Hypothalamus (tissue), 51 donors: ENCODE results near the gene DNAJB13.
A peak's percentile ranks its signal among the peaks of the same experiment; 100 is the strongest.

Experiments used
- DNase-seq, 51 donors: peaks; one replicate each; lab custom pipeline; 2025; lab: John Stamatoyannopoulos, UW

DNAJB13 gene

DNA sequence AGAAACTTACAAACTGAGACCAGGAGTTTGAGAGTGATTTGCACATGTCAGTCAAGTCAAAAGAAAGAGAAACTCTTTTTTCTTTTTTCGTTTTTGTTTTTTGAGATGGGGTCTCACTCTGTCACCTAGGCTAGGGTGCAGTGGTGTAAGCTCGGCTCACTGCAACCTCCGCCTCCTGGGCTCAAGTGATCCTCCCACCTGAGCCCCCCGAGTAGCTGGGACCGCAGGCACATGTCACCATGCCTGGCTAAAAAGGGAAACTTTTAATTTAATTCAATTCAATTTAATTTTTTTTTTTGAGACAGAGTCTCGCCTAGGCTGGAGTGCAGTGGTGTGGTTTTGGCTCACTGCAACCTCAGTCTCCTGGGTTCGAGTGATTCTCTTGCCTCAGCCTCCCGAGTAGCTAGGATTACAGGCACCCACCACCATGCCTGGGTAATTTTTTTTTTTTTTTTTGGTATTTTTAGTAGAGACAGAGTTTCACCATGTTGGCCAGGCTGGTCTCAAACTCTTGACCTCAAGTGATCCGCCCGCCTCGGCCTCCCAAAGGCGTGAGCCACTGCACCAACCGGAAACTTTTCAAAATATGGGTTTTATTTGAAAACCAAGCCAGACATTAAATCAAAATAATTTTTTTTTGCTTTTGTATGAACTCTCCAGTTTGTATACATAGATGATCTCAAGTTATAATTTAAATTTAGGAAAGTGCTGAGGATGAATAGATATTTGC lies 48.2 kb downstream of the DNAJB13 start:
- no peak for DNase-seq

DNA sequence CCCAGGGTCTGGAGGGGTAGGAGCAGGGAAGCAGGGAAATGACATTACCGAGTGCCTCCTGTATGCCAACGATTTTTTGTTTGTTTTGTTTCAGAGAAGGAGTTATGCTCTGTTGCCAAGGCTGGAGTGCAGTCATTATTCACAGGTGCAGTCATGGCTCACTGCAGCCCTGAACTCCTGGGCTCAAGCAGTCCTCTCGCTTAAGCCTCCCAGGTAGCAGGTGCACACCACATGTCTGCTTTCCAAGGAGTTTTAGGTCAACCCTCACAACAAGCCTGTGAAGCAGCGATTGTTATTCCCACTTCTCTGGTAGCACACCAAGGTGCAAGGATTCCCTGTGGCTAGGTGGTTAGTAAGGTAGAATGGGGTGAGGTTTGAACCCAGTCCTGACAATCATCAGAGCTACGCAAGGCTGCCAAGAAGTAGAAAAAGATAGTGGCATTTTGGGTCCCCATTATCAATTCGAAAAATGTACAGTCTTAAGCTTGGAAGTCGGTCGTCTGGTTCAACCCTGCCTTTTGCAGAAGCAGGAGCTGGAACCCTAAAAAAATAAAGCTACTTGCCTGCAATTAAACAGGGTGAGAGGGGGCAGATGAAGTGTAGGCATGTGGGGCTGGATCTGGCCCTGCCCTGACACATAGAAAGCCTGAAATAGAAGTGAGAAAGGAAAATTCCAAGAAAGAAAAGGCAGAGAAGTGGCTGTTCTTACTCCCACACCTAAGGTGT lies 48.9 kb downstream of the DNAJB13 start:
- peak in 1 of 51 donors; percentile 62 for DNase-seq

- peak in 2 of 51 donors; percentile 19 for DNase-seq
Observed at GRCh38 chr11:74000307-74001133, 49.7 kb downstream of the DNAJB13 start.

DNA sequence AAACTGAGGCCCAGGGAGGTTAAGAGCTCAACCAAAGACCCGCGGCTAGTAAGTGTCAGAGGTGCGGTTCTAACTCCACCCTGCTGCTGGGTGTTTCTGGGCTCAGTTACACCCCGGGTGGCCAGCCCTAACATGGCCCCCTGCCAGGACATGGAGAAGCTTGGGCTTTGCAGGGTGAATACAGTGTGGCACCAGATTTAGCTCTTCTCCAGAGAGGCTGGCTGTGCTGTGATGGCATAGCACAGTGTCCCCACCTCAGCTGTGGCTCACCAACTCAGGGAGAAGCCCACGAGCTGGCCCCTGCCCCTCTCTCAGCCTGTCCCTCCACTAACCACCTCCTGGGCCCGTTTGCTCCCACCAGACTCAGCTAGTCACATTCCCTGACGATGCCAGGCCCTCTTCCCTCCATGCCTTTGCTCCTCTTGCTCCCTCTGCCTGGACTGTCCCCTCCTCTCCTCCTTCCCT lies 51.0 kb downstream of the DNAJB13 start:
- DNase-seq: no peak

DNA sequence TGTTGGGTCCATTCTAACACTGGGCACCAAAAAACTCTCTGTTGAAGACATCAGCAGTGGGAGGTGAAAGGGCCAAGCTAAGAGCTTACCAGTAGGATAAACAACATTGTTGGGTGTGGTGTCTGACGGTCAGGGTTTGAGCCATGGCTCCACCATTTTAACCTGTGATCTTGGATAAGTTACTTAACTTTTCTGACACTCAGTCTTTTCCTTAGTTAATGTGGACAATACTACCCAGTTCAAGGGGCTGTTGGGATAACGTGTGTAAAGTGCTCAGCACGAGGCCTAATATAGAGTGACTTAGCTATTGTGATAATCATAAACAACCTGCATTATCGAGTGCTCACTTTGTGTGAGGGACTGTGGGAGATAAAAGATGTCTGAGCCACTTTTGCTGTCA lies 52.0 kb downstream of the DNAJB13 start:
- DNase-seq: no peak

DNA sequence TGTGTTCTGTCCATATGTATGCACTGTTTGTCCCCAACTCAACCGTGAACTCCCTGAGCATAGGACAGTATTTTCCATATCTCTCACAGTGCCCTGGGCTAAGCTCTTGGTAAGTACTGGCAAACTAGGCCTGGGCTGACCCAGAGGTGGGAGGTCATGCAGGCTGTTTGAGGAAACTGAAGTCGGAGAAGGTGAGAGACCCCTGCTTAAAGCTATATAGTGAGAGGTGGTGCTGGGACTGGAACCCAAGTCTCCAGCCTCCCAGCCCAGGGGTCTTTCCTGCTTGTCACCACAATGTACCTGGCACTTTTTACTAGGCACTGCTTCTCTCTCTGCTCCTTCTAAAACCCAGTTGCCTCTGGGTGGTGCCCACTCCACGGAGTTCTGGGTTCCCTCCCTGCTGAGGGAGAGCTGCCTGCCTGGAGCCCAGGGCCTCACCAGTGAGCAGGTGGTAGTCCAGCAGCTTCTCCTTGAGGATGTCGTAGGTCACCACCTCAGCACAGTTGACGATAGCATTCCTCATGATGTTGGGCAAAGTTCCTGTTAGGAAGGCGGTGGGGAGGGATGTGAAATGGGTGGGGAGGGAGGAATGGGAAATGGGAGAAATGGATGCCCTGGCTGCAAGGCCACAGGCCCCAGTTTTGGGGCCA lies 53.3 kb downstream of the DNAJB13 start:
- no peak for DNase-seq

DNA sequence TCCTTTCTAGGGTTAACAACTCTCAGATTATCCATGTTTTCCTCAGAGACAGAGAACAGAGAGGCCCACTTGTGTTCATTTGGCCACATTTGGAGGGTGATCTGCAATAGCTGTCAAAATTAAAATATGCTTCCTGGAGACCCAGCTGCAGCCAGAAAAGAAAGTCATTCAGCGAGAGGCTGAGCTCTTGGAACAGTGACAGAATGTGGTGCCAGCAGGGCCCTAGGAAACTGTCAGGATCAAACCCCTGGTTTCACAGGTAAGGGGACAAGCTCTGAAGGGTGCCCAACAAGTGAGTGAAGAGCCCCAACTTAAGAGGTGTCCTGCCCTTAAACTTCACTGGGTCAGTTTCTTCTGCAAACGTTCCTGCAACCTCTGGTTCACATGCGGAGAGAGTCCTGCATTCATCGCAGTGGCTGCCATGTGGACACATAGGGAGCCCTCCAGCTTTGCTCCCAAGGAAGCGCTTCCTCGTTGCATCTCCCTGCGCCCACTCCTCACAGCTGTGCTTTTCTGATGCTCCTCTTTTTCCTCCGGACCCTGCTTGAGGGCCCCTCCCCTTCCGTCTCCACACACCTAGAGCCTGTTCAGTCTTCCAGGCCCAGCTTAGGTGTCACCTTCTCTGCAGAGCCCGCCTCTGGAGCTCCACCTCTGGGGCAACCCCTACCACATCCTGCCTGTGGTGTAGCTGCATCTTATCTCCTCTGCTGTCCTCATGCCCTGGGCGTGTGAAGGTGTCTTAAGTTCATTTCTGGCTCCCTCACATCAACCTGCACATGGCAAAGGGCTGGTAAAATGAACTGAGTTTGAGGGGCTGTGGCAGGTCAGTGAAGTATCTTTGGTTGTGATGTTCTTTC lies 54.2 kb downstream of the DNAJB13 start:
- peak in 1 of 51 donors; percentile 6 for DNase-seq

DNA sequence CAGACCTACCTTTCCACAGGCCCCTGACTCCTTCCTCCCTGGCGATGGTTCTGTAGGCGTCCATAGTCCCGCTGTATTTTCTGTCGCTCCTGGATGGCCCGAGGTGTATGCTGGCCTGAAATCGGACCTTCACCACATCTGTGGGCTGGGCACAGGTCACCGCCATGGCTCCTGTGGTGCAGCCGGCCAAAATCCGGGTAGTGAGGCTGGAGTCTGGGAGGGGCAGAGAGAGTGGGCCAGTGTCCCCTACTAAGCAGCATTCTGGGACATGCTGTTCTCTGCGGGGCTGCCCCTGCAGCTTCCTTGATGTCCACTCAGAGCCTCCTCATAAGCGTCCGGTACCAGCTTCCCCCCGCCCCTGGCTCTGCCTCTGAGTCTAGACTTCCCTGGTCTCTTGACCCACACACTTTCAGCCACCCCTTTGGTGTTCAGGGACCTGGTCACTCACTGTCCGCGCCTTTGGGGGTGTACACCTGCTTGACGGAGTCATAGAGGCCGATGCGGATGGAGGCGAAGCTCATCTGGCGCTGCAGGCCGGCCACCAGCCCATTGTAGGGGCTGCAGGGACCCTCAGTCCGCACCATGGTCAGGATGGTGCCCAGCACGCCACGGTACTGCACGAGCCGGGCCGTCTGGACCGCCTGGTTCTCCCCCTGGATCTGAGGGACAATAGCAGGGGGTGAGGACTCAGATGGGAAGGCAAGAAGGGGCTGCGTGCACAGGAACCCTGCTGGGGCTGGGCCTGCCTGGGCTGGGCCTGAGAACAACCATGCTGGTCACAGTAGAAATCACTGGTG lies 55.1 kb downstream of the DNAJB13 start:
- no peak for DNase-seq

DNA sequence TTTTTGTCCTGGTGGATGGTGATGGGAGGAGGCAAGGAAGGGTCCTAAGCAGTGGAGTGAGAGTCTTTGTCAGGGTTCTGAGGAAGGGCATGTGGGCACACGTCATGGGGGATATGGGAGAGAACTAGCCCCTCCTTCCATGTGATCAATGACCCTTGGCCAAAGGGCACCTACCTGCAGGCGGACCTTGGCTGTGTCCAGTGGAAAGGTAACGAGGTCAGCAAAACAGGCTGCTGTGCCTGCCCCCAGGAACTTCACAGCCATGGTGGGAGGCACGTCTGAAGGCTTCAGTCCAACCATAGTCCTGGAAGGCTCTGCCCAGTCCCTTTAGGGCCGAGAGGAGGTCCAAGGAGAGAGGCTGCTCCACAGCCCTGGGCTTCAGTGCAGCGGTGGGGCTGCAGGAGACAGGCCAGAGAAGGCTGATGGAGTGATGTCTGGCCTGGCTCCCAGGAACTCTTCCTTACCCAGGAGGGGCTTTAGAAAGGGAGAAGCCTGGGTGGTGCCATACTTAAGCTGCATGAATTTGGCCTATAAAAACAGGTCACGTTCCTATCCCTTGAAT lies 56.0 kb downstream of the DNAJB13 start:
- DNase-seq: no peak

- DNase-seq: no peak
Observed at GRCh38 chr11:74007691-74008372, 57.0 kb downstream of the DNAJB13 start.

DNA sequence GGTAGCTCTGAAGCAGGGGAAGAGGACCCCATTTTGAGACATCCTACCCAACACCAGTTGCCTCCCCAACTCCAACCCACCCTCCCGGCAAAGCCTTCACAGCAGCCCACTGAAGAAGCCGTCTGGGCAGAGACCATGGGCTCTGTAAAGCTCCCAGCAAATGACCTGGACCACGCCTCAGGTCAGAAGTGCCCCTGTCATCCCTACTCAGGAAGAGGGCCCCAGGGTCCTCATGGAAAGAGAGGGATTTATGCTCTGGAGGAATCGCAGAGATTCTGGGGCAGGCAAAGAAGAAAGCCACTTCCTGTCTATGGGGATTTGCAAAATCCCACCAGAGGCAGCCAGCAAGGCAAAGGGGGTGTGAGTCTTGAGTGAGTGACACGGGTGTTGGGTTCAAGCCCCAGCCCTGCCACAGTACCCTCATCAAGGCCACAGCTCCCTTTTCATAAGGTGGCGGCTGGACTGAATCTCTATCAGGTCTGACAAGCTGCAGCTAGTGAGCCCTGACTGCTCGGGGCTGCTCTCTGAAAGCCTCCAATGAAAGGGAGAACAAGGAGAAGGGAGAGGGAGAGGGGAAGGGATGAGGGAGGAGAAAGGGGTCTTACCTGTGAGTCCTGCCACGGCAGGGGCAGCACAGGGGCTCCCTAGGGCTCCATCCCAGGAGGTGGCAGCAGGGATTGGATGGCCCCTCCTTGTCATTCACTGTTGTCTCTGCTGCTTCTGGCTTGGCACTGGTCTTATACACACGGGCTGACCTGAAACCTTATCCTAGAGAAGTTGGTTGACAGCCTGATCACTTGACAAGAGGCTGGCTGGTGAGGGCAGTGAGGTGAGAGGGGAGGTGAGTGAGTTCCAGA lies 57.8 kb downstream of the DNAJB13 start, which contains the start of gene UCP3:
UCP3 (minus strand) TSS at position 713 of the 857 bp plus-strand sequence. CDS start 2,043 bp downstream, outside the sequence.
- no peak for DNase-seq

GRCh38 chr11:74009230-74009547 lies 58.4 kb downstream of the DNAJB13 start:
- DNase-seq: no peak

GRCh38 chr11:74009675-74010305 lies 59.0 kb downstream of the DNAJB13 start:
- no peak for DNase-seq

DNA sequence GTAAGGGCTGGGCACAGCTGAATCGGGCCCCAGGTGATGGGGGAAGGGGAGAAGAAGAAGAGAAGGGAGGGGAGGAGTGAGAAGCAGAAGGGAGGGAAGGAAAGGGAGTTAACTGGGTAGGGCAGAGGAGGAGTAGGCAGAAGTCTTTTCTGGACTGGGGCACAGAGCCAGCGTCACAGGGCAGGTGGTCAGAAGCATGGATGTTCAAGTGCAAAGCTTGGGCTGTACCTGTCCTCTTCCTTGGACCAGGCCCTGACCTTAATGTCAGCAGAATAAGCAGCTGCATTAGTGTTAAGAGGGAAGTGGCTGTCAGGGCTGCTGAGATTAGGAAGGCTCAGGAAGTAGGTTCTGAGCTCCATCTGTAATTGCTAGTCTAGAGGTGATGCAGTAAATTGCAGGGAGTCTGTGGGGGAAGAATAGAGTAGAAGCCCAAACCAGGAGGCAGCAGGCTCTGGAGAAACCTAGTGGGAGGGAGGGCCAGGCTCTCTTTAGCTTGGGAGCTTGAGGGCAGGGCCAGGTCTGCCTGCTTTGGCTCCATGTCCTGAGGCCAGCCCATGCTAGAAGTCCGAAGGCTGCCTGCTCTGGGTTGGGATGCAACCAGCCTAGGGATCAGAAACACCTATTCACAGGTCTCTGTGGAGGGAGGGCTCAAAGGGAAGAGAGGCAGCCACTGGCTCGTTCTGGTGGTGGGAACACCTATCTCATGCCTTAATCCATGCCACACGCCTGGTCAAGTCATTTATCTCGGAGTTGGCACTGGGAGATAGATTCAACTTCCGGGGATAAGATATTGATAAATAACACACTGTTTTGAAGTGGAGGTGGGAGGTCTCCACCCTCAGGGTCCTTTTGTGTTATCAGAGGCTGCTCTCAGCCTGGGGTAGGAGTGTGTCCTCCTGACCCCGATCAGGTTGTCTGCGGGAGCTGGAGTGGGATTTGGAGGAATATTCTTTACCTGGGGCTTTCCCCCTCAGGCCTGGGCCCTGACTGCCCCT lies 59.8 kb downstream of the DNAJB13 start:
- no peak for DNase-seq

DNA sequence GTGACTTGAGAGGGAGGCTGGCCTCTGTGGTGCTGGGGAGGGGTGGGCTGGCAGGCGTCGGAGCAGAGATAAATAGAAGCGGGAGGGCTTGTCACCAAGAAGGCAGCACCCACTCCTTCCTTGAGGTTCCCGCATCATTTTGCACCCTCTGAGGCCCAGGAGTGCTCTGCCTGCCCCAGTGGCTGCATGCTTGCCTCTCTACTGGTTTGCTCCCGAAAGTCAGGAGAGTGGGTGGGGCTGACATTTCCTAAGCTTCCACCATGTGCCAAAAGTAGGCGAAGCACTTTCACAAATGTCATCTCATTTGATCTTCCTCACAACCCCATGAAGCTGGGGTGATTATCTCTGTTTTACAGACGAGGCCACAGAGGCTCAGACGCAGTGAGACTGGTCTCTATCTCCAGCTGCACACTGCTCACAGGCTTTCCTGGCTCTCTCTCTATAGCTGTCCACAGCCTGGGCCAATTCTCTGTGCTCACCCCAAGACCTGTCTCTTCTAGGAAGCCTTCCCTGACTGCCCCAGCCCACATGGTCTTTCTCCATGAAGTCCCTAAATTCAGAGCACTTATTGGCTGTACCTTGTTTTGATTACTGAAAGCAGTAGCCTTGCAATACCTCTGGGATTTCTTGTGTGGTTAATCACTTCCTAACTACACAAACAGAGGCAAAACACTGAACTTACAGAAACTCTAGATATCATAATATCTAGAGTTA lies 60.7 kb downstream of the DNAJB13 start:
- no peak for DNase-seq
